ENCODE data around the gene GOPC. TPM values are rescaled to one million over a fixed set of nuclear protein-coding genes. Genes with fewer than 3 reads are reported as not detected.

GOPC gene
- total RNA-seq, 3 donors from 2014 or later (not counting 1 experiment from before 2014, with no cell fraction given), result 17.5 to 27.7 (median 20.4) TPM

DNA sequence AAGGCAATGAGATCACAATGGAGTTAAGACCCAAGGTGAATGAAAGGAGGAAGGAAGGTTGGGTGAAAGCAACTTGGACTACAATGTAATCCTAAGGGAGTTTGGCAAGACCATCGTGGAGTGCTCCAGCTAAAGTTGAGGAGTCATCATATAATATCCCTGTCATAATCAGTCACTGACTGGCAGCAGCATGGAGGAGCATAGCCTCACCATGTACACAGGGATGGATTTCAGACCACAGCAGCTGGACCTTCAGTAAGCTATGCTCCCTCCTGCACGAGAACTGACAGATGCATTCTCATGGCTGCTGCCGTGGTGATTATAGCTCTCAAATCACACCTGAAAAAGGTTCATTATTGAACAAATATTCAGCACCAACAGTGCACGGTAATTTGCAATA is 43.0 kb downstream of the GOPC start:
- Mint-ChIP-seq H3K4me3 (no peak overlapping the region), H3K4me1 (peaks cover 0 to 5% of the 10 kb centered on the region in 2 donors), H3K27ac (peak overlapping the region in 1 of 2 donors; percentile 27), H3K27me3 (ENCODE audit: low read depth in 2 of 2) (no peaks in the 10 kb centered on the region), H3K36me3 (no peaks in the 10 kb centered on the region), H3K9me3 (no peaks in the 10 kb centered on the region)
- Histone ChIP-seq H3K4me3 (ENCODE audit: low read length) (no peak overlapping the region), H3K36me3 (ENCODE audit: control insufficient read depth, insufficient read depth, low read length) (peaks cover 19% of the 10 kb centered on the region), H3K4me1 (ENCODE audit: control insufficient read depth, insufficient read depth, low read length) (no peaks in the 10 kb centered on the region), H3K27me3 (ENCODE audit: control insufficient read depth, insufficient read depth, low read length) (no peaks in the 10 kb centered on the region), H3K27ac (ENCODE audit: low read length) (no peak overlapping the region), H3K9me3 (ENCODE audit: control insufficient read depth, insufficient read depth, low read length) (no peaks in the 10 kb centered on the region)
- no peak for DNase-seq
- no peak for ATAC-seq
- WGBS (ENCODE audit: insufficient coverage), result 88% methylated on average over 2 of the region's 4 CpGs
- TF ChIP-seq, protein P1, sequence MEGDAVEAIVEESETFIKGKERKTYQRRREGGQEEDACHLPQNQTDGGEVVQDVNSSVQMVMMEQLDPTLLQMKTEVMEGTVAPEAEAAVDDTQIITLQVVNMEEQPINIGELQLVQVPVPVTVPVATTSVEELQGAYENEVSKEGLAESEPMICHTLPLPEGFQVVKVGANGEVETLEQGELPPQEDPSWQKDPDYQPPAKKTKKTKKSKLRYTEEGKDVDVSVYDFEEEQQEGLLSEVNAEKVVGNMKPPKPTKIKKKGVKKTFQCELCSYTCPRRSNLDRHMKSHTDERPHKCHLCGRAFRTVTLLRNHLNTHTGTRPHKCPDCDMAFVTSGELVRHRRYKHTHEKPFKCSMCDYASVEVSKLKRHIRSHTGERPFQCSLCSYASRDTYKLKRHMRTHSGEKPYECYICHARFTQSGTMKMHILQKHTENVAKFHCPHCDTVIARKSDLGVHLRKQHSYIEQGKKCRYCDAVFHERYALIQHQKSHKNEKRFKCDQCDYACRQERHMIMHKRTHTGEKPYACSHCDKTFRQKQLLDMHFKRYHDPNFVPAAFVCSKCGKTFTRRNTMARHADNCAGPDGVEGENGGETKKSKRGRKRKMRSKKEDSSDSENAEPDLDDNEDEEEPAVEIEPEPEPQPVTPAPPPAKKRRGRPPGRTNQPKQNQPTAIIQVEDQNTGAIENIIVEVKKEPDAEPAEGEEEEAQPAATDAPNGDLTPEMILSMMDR (IDR thresholded peaks at IDR 0.05), result no peak
- intact Hi-C loops (cut with micrococcal nuclease), result loop anchor here (5.0 kb wide), 1 partner anchor 212 kb away; no protein-coding TSS in a partner anchor

GRCh38 chr6:117558818-117559217 is 43.5 kb downstream of the GOPC start:
- TF ChIP-seq, protein P1 (IDR thresholded peaks at IDR 0.05), result no peak
- Histone ChIP-seq H3K27ac (ENCODE audit: low read length) (no peak overlapping the region), H3K27me3 (ENCODE audit: control insufficient read depth, insufficient read depth, low read length) (no peaks in the 10 kb centered on the region), H3K36me3 (ENCODE audit: control insufficient read depth, insufficient read depth, low read length) (peaks cover 19% of the 10 kb centered on the region), H3K4me3 (ENCODE audit: low read length) (no peak overlapping the region), H3K9me3 (ENCODE audit: control insufficient read depth, insufficient read depth, low read length) (no peaks in the 10 kb centered on the region), H3K4me1 (ENCODE audit: control insufficient read depth, insufficient read depth, low read length) (no peaks in the 10 kb centered on the region)
- no peak for DNase-seq
- no peak for ATAC-seq
- 95% methylated on average over 4 of the region's 4 CpGs for WGBS (ENCODE audit: insufficient coverage)
- Mint-ChIP-seq H3K9me3 (no peaks in the 10 kb centered on the region), H3K27me3 (ENCODE audit: low read depth in 2 of 2) (no peaks in the 10 kb centered on the region), H3K4me1 (peaks cover 0 to 5% of the 10 kb centered on the region in 2 donors), H3K27ac (peak overlapping the region in 1 of 2 donors; percentile 27), H3K36me3 (no peaks in the 10 kb centered on the region), H3K4me3 (no peak overlapping the region)
- intact Hi-C loops (cut with micrococcal nuclease), result loop anchor here (5.0 kb wide), 1 partner anchor 212 kb away; no protein-coding TSS in a partner anchor

DNA sequence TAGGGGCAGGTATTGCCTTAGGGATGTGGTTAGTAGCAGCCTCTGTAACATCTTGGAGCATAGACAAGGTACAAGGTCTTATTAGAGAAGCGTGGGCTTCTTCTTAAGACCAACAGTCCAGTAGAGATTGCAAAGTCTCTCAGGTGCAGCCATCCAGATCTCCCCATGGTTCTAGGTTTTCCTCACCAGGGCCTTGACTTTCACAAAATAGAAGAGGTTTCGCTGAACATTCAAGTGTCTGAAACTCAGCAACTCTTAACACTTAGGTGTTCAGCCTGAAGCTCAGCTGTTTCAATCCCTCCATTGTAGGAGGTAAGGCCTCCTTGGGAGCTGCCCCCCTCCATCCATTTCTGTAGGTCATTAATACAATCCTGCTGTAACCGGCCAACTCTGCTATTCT is 44.4 kb downstream of the GOPC start:
- no peaks in the 10 kb centered on the region for H3K9me3 ChIP-seq (ENCODE audit: control insufficient read depth, insufficient read depth, low read length)
- H3K4me1 ChIP-seq (ENCODE audit: control insufficient read depth, insufficient read depth, low read length), result no peaks in the 10 kb centered on the region
- ATAC-seq (no peak), DNase-seq (no peak)
- H3K27me3 ChIP-seq (ENCODE audit: control insufficient read depth, insufficient read depth, low read length), result no peaks in the 10 kb centered on the region
- intact Hi-C loops (cut with micrococcal nuclease), result loop anchor here (5.0 kb wide), 1 partner anchor 211 kb away; no protein-coding TSS in a partner anchor
- 96% methylated on average over 3 of the region's 3 CpGs for WGBS (ENCODE audit: insufficient coverage)
- H3K4me1 Mint-ChIP-seq, result peaks cover 0 to 5% of the 10 kb centered on the region in 2 donors
- no peak overlapping the region for H3K4me3 Mint-ChIP-seq
- H3K36me3 Mint-ChIP-seq, result no peaks in the 10 kb centered on the region
- H3K27ac Mint-ChIP-seq, result no peak overlapping the region
- H3K9me3 Mint-ChIP-seq, result no peaks in the 10 kb centered on the region
- no peaks in the 10 kb centered on the region for H3K27me3 Mint-ChIP-seq (ENCODE audit: low read depth in 2 of 2)
- H3K27ac ChIP-seq (ENCODE audit: low read length), result no peak overlapping the region
- H3K36me3 ChIP-seq (ENCODE audit: control insufficient read depth, insufficient read depth, low read length), result peaks cover 15% of the 10 kb centered on the region
- no peak overlapping the region for H3K4me3 ChIP-seq (ENCODE audit: low read length)
- TF ChIP-seq, protein P1 (IDR thresholded peaks at IDR 0.05), result no peak

Data from natural killer cell (primary cell).